Activated effector memory CD4-positive, alpha-beta T cell treated with Interleukin-2 at 50 U/mL for 16 hours (primary cell): ENCODE measurements around the gene ENTPD2.
"Not testable (repeated sequence)": the region's sequence is repeated elsewhere in the genome, so short reads cannot be mapped to it uniquely, and the experiment has no call there.

Experiments
- DNase-seq: peaks from one replicate; pipeline ENCODE4 v3.0.0-alpha.2; 2020

Gene ENTPD2

DNA sequence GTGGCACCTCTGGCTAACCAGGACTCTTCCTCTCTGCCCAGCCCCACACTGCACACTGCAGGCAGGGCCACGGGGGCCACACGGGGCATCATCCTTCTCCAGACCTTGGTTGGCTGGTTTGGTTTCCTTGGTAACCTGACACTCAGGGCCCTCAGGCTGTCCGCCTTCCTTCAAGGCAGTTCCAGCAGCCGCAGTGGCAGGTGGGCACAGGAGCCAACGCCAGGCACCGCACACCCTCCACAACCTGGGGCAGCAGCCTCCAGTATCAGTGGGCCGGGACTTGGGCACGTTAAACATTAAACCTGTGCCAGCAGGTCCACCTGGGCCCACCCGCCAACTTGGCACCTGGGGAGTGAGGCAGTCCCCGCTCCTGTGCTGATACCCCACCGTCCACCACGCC lies 9.8 kb downstream of the ENTPD2 start:
- DNase-seq = no peak

- DNase-seq = no peak
These were observed 10.8 kb downstream of the ENTPD2 start for GRCh38 chr9:137042751-137043727.

GRCh38 chr9:137041124-137041523 lies 12.7 kb downstream of the ENTPD2 start:
- DNase-seq = no peak

DNA sequence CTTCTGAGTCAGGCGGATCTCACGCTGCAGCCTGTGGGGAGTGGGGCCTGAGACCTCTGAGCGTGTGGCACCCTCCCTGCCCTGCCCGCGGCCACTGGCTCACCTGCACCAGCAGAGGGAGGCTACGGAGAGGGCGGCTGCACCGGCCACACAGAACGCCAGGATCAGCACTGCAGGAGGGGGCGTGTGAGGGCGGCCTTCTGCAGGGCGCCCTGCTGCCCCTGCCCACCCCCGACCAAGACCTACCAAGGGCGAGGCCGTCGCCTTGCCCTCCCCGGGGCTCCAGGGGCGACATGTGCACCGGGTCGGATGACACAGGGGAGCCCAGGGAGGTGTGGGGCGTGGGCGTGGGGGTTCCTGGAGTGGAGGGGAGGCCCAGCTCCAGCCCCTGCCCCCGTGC lies 13.3 kb downstream of the ENTPD2 start:
- no peak for DNase-seq

DNA sequence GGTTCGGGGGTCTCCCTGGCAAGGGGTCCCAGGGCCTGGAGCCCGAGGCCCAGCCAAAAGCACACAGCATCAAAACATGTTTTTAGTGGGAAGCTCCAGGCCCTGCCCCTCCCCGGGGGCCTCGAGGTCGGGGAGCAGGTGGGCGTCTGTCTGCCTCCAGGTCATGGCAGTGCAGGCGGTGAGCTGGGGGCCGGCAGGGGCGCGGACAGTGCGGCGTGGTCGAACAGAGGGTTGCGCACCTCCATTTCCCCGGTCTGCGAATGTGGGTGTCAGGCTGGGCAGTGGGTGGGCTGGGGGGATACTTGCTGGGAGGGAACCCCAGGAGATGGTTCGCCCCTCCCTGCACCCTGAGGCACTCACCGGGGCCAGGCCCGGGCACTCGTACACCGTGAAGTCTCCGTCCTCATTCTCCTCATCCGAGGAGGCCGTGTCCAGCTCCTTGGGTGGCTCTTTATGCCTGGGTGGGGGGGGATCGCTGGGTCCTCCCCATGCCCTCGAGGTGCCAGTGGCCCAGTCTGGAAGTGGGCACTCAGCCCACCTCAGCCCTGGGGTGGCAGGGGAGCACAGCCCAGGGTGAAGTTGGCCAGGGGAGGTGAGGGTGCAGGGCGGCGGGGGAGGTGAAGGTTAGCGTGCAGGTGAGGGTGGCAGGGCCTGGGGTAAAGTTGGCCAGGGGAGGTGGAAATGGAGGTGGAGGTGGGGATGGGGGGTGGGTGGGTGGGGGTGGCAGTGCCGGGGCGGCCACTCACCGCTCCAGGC lies 14.1 kb downstream of the ENTPD2 start:
- no peak for DNase-seq

- no peak for DNase-seq
These were observed 14.9 kb downstream of the ENTPD2 start for GRCh38 chr9:137038916-137039315.

DNA sequence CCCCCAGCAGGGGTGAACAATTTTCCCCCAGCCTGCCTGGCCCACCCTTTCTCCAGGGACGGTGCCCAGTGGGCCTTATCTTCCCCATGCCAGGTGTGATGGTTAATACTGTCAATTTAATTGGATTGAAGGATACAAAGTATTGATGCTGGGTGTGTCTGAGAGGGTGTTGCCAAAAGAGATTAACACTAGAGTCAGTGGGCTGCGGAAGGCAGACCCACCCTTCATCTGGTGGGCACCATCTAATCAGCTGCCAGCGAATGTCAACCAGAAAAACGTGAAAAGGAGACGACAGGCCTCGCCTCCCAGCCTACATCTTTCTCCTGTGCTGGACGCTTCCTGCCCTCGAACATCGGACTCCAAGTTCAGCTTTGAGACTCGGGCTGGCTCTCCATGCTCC lies 16.4 kb downstream of the ENTPD2 start:
- no peak for DNase-seq

DNA sequence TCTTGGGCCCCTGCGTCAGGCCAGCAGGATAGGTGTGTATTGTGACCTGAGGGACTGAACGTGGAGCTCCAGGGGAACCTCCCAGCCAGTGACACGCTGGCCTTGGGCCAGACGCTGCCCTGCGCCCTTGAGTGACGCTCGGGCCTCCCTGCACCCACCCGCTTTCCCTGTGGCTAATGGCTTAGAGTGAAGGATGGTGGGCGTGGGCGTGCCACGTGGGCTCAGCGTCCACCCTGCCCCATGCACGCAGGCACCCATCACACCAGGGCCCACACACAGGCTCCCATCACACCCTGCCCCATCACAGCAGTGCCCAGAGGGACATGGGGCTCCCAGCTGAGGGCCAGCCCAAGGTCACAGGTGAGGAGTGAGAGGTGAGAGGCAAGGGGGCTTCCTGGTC lies 16.8 kb downstream of the ENTPD2 start:
- DNase-seq = no peak

GRCh38 chr9:137035937-137036336 lies 17.9 kb downstream of the ENTPD2 start:
- DNase-seq = no peak

DNA sequence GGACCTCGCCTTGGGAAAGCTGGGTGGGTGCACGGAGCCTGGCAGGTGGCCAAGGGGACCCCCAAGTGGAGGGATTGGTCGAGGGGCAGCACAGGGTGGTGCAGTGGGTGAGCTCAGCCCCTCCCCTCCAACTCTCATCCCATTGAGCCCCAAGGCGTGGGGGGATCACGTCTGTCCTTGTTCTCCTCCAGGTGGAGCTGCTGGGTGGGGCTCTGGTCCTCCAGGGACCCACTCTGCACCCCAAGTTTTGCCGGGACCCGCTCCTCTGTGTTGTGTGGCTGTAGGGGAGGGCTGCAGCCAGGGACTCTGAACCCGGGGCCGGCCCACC lies 18.4 kb downstream of the ENTPD2 start:
- no peak for DNase-seq

- peak; percentile 78 for DNase-seq
These were observed 19.0 kb downstream of the ENTPD2 start for GRCh38 chr9:137034709-137035506.

DNA sequence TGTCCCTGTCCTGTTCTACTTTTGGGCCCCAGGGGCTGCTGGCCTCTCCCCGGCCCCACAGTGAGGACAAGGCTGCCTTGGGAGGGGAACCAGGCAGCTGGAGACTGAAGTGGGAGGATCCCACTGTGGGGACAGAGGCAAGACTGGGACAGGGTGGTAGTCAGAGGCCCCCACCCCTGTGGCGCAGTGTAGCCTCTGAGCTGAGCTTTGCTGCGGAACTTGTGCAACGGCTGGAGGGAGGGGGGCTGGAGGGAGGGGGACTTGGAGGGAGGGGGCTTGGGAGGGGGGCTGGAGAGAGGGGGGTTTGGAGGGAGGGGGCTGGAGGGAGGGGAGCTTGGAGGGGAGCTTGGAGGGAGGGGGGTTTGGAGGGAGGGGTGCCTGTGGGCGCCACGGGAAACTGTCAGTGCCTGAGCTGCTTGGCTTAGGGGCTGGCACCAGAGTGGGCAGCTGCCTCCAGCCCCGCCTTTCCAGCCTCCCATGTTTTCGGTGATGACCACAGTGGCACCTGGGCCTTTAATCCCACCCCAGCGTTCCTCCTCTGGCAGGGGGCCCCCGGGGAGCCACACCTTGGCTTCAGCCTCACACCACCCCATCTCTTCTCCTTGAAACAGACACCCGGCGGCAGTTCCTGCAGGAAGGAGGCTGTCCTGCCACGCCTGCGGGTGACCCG lies 19.7 kb downstream of the ENTPD2 start:
- no peak for DNase-seq

- DNase-seq = not testable (repeated sequence)
These were observed 20.4 kb downstream of the ENTPD2 start for GRCh38 chr9:137033481-137033880.

DNA sequence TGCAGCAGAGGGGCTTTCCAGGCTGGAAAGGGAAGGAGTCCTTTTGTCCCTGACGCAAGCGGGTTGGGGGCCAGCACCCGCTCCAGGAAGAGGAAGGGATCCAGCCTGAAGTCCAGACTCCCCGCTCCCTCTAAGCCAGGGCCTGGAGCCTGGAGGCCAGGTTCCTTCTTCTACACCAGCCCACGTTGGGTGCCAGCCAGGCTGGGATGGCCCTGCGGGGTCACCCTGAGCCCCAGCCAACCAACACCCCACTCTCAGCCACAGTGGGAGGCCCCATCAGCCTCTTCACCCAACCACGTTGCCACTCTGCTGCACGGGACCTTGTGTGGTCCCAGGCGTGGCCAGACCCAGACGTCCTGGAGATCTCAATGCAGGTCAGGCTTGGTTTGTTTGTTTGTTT lies 21.0 kb downstream of the ENTPD2 start:
- no peak for DNase-seq

- peak; percentile 27 for DNase-seq
These were observed 21.8 kb downstream of the ENTPD2 start, which contains the start of gene FUT7 for GRCh38 chr9:137031904-137032640. TSS of gene FUT7 (minus strand) at chr9:137032088. CDS start at chr9:137031991, 97 bp downstream.

DNA sequence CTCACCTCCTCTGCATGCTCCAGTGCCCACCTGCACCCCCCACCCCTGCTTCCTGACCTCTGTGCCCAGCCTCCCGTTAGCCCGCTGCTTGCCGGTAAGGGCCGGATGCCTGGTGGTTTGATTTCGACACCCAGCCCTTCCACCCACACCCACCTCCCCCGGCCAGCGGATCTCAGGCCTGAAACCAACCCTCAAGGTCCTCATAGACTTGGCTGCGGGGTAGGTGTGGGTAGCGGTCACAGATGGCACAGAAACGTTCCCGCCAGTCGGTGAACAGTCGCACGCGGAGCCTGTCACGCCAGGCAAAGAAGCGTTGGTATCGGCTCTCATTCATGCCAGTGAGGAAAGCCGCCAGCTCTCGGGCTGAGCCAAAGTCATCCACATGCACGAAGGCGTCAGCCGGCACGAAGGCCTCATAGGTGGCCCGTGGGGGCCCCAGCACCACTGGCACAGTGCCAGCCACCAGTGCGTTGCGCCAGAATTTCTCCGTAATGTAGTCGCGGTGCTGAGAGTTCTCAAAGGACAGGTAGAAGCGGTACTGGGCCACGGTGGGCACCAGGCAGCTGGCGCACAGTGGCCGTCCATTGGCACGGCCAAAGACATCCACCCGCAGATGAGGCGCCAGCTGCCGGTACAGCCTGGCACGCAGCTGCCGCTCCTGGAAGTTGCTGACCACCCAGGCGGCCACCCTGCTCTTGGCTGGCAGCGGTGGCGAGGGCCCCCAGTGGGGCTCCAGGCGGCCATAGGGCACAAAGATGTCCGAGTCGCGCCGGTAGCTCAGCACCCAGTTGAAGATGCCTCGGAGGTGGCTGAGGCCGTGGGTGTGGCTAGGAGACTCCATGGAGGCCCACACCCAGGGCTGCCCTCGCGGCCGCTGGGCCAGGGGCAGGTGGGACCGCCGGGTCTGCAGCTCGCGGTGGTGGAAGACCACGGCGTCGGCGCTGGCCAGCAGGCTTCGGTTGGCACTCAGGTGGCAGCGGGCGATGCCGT lies 23.0 kb downstream of the ENTPD2 start:
- peak; percentile 37 for DNase-seq

DNA sequence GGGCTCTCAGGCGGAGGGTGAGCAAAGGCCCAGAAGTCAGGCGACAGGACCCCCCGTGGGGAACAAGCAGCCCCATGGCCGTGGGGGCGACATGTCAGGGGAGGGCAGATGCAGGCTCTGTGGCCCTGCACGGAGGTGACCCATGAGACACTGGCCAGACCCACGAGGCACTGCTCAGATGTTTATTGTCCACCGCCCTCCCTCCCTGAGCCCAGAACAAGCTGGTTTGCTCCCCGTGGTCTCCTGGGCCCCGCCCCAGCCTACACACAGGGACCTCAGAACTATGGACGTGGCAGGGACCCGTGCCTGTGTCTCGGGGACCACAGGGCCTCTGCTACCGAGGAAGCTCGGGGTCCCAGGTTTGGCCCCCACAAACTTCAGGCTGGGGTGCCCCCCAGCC lies 23.9 kb downstream of the ENTPD2 start:
- DNase-seq = no peak

GRCh38 chr9:137029058-137029936 lies 24.6 kb downstream of the ENTPD2 start:
- DNase-seq = peak; percentile 61

DNA sequence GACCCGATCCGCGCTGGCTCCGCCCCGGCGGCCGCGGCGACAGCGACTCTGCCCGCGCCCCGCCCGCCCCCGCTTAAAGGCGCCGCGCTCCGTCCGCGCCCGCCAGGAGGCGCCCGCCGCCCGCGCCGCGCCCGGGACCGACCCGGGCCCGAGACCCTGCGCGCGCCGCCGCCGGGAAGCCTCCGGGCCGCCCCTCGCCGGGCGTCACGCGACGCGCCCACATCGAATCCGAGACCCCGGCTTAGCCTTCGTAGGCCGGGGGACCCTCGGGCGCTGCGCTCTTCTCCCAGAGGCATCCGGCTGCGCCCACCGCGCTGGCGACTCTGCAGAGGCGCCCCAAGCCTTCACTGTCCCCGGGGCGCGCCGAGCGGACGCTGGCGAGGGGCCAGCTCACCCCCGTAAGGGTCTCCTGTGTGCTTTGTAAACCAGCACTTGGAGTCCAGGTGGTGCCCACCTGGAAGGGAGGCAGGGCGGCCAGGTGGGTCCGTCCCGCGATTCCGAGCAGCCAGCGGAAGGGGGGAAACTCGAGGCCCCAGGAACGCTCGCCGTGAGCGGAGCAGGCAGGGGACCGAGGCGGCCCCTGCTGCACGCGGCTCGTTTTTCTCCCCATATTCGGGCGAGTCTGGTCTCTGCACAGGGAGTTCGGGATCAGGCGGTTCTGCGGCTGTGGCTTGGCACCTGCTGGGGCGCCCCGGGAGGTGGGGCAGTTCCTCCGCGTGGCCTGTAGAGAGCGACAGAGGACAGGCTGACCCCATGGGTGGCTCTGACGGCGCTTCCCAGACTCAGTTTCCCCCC lies 25.4 kb downstream of the ENTPD2 start:
- peak; percentile 60 for DNase-seq
